NCI-H2107 (cell line): ENCODE measurements around the gene PRAC2.

Experiments
- DNase-seq: peaks from one replicate; lab custom pipeline; 2025; lab: John Stamatoyannopoulos, UW

Gene PRAC2

GRCh38 chr17:48720266-48721008, 2.5 kb upstream of the PRAC2 start:
- no peak for DNase-seq

GRCh38 chr17:48721009-48721402, 2.0 kb upstream of the PRAC2 start:
- no peak for DNase-seq

- no peak for DNase-seq
Observed at GRCh38 chr17:48722201-48722907, 631 bp upstream of the PRAC2 start, which contains the start of gene PRAC1. Gene PRAC1, minus strand, starts transcription at chr17:48722518. Its CDS starts 126 bp downstream, at chr17:48722392.

- no peak for DNase-seq
Observed at GRCh38 chr17:48723423-48724250, 652 bp downstream of the PRAC2 start.

- DNase-seq, result peak; percentile 52
Observed at GRCh38 chr17:48724251-48725003, 1.4 kb downstream of the PRAC2 start.

GRCh38 chr17:48725004-48725287, 2.0 kb downstream of the PRAC2 start:
- DNase-seq, result no peak

- DNase-seq, result no peak
Observed at GRCh38 chr17:48725288-48726064, 2.5 kb downstream of the PRAC2 start.

- no peak for DNase-seq
Observed at GRCh38 chr17:48726114-48726915, 3.3 kb downstream of the PRAC2 start.

- no peak for DNase-seq
Observed at GRCh38 chr17:48726916-48727286, 3.9 kb downstream of the PRAC2 start.

GRCh38 chr17:48727415-48728175, 4.6 kb downstream of the PRAC2 start:
- DNase-seq, result no peak

GRCh38 chr17:48728232-48729231, 5.5 kb downstream of the PRAC2 start, which contains the start of gene HOXB13:
Gene HOXB13, minus strand, starts transcription at chr17:48728750. Its CDS starts 157 bp downstream, at chr17:48728593.
- DNase-seq, result no peak

GRCh38 chr17:48729335-48730239, 6.6 kb downstream of the PRAC2 start:
- no peak for DNase-seq

- DNase-seq, result no peak
Observed at GRCh38 chr17:48730240-48730550, 7.2 kb downstream of the PRAC2 start.

- no peak for DNase-seq
Observed at GRCh38 chr17:48731355-48731754, 8.4 kb downstream of the PRAC2 start.

- DNase-seq, result no peak
Observed at GRCh38 chr17:48732688-48733629, 10.0 kb downstream of the PRAC2 start.

- no peak for DNase-seq
Observed at GRCh38 chr17:48733632-48734328, 10.8 kb downstream of the PRAC2 start.
